GM19099 (cell line): ENCODE measurements around the gene ASTN1.

Source experiments
- POLR2A ChIP-seq: IDR thresholded peaks from 3 replicates; pipeline ENCODE4 v1.6.1; 2011; ENCODE audit warnings: low read depth; ENCODE audit not compliant: insufficient read length; ENCODE audit errors: extremely low read depth

ASTN1 gene

GRCh38 chr1:176957603-176958002 is 206.9 kb downstream of the ASTN1 start:
- no peak for TF ChIP-seq POLR2A

GRCh38 chr1:176954242-176954641 is 210.3 kb downstream of the ASTN1 start:
- no peak for TF ChIP-seq POLR2A

DNA sequence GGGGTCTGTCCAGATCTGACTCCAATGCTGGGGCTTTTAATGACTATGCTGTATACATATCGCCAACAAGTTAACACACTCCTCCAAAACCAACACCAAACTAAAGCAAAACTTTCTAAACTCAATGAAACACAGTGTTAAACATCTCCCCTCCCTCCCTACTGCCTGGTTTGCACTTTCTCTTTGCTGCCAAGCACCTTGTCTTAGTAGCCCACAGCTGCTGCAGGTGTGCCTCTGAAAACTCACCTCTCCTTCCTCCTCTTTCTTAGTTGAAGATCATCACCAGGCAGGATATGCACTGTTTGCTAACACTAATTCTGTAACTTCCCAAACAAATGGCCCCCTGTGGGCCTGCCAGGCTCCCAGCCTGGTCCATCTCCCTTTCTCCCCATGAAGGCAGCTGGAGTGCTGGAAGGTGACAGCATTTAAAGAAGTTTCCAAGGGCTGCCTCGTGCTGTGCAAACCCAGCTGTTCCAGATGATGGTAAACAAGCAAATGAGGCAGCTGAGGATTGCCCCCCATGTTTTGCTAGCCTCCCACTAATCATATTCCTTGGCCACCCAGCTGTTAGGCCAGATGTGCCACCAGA is 213.7 kb downstream of the ASTN1 start:
- no peak for TF ChIP-seq POLR2A

GRCh38 chr1:176949033-176949662 is 215.4 kb downstream of the ASTN1 start:
- TF ChIP-seq POLR2A: no peak

- TF ChIP-seq POLR2A: no peak
Measured at GRCh38 chr1:176944606-176945005, 219.9 kb downstream of the ASTN1 start.

DNA sequence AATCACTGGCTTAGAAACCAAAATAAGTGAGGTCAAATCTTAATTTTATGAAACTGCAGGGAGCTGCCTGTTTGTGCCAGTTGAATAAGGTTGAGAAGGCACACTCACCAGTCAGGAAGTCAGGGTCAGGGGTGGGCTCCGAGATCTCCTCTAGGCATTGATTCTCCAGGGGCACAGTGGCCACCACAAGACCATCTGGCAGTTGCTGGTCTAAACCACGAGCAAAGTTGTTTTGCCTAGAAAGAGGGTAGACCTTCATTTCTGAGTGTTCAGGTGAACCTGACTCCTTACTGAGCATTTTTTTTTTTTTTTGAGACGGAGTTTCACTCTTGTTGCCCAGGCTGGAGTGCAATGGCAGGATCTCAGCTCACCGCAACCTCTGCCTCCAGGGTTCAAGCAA is 220.7 kb downstream of the ASTN1 start:
- TF ChIP-seq POLR2A: no peak

- no peak for TF ChIP-seq POLR2A
Measured at GRCh38 chr1:176942346-176942745, 222.2 kb downstream of the ASTN1 start.

GRCh38 chr1:176939993-176940392 is 224.5 kb downstream of the ASTN1 start:
- no peak for TF ChIP-seq POLR2A

DNA sequence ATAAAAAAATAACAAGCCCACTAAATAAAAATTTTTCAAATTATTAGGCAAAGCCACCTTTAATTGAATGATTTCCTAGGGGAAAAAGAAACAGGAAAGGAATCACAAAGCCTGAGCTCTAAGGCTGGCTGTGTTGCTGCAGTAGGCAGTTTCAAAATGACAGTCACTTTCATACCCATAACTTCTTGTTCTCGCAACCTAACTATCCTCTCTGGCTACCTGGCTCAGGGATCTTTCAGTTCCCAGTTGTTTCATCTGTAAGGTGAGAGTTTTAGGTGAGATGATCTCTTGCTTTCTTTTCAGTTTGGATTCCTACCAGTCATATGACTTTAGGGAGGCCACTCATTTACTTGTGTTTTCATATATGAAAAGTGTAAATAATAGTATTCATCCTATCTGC is 226.1 kb downstream of the ASTN1 start:
- TF ChIP-seq POLR2A: no peak

GRCh38 chr1:176934370-176934769 is 230.1 kb downstream of the ASTN1 start:
- no peak for TF ChIP-seq POLR2A

GRCh38 chr1:176932114-176933104 is 232.1 kb downstream of the ASTN1 start:
- TF ChIP-seq POLR2A: no peak

DNA sequence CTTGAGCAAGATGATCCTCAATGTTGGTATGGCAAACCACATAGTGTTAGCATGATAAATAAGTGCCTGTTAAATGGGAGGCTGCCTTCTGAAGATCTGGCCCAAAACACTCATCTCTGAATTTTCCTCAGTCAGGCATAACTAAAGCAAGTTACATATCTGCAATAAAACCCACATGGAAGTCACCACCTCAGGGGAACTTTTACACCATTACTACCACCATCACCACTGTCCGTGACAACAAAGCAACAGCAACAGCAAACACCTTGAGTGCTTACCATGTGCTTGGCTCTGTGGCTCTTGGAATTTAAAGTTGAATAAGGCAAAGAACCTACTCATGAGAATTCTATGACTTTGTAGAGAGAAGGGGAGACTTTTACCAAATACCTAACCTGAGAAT is 233.0 kb downstream of the ASTN1 start:
- TF ChIP-seq POLR2A: no peak

DNA sequence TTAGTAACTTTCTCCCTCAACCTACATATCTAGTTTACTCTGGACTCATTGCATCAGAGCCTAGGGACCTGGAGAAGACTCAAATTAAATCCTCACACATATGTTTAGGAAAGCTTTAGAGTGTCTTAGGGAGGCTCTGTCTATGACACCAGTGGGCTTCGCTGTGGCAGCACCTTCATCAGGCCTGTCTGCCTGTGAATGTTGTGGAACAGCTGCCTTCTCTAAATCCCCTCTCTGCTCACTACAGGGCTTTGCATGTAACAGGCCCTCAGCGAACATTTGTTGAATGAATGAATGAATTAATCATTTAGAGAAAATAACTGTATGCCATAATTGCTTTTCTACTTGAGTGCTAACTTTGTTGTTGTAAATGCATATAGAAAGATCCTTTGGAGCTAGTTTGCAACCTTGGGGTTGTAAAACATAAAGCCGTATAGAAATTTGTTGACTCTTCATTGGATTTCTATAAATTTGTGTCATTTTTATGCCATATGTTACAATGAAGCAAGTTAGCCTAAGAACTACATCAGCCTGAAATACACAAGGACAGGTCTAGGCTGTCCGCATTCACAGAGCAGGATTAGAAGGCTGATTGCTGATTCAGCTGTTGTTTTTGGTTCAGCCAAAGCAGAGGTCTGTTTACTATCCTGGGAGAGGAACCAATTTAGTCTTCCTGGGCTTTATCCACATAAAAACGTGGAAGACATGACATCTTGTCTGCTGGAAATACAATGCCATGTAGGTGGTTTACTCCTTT is 238.0 kb downstream of the ASTN1 start:
- no peak for TF ChIP-seq POLR2A

DNA sequence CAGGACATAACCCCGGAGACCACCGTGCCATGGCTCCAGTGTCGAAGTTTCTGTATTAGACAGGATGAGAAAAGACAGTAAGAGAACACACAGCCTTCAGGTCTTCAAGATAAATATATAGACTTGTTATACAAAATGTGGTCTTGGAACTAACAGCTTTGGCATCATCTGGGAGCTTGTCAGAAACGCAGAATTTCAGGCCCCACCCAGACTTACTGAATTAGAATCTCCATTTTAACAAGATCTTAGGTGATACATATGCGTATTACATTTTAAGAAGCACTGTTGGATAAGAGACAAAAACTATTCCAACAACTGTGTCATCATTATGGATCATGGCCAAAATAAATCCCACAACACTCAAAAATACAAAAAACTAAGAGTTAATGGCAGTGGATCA is 239.3 kb downstream of the ASTN1 start:
- no peak for TF ChIP-seq POLR2A

- no peak for TF ChIP-seq POLR2A
Measured at GRCh38 chr1:176923283-176923682, 241.2 kb downstream of the ASTN1 start.
